Keratinocyte (primary cell): ENCODE data around the gene GRM5. TPM values are rescaled to one million over a fixed set of nuclear protein-coding genes. Genes with fewer than 3 reads are reported as not detected.
"Not testable (repeated sequence)": the region's sequence is repeated elsewhere in the genome, so short reads cannot be mapped to it uniquely, and the experiment has no call there.

Experiments used
- DNase-seq: peaks from one replicate; pipeline ENCODE4 v3.0.0-alpha.2; 2011; ENCODE audit warnings: low read depth, missing footprints, low spot score
- FAIRE-seq: peaks from 2 replicates; lab custom pipeline; 2011; peaks lifted over from hg19 to GRCh38; lab: Jason Lieb, UNC
- H2AFZ ChIP-seq: 2 replicates; pipeline ENCODE4 v1.6.0; 2012; ENCODE audit warnings: low read length, control low read depth, inconsistent platforms; ENCODE audit not compliant: control insufficient read depth
- H3K27ac ChIP-seq: 2 replicates; pipeline ENCODE4 v1.5.1; 2011; ENCODE audit warnings: low read length; ENCODE audit not compliant: control insufficient read depth, insufficient read depth
- H3K27me3 ChIP-seq: 3 replicates; pipeline ENCODE4 v1.6.0; 2011; ENCODE audit warnings: low read length; ENCODE audit not compliant: control insufficient read depth, insufficient read depth; ENCODE audit errors: extremely low read depth
- H3K36me3 ChIP-seq, 2 experiments: 2 replicates in 1 of 2; 3 replicates in 1 of 2; pipeline ENCODE4 v1.5.1; 2011; ENCODE audit warnings: low read length in 2 of 2, mild to moderate bottlenecking in 1 of 2; ENCODE audit not compliant: control insufficient read depth in 2 of 2, insufficient read depth in 2 of 2; ENCODE audit errors: extremely low read depth in 1 of 2
- H3K4me1 ChIP-seq: 3 replicates; pipeline ENCODE4 v1.5.1; 2011; ENCODE audit warnings: low read length; ENCODE audit not compliant: control insufficient read depth, insufficient read depth; ENCODE audit errors: extremely low read depth
- H3K4me2 ChIP-seq: 3 replicates; pipeline ENCODE4 v1.6.0; 2011; ENCODE audit warnings: low read depth, low read length; ENCODE audit not compliant: control insufficient read depth, insufficient read depth; ENCODE audit errors: extremely low read depth
- H3K4me3 ChIP-seq, 3 experiments: fragments of 200-600 bp in 1 of 3; sonication (generic) in 1 of 3; 2 replicates in 2 of 3; 3 replicates in 1 of 3; pipeline ENCODE4 v1.5.1; 2011 to 2016; ENCODE audit warnings: low read length in 3 of 3, mild to moderate bottlenecking in 3 of 3, control low read depth in 2 of 3, inconsistent platforms in 1 of 3, low read depth in 1 of 3, mixed read lengths in 1 of 3, mixed run types in 1 of 3, moderate library complexity in 1 of 3; ENCODE audit not compliant: control insufficient read depth in 2 of 3, insufficient read depth in 2 of 3; ENCODE audit errors: extremely low read depth in 1 of 3
- H3K79me2 ChIP-seq: 2 replicates; pipeline ENCODE4 v1.6.0; 2012; ENCODE audit warnings: low read length; ENCODE audit not compliant: control insufficient read depth, insufficient read depth
- H3K9ac ChIP-seq: 3 replicates; pipeline ENCODE4 v1.6.0; 2011; ENCODE audit warnings: low read length; ENCODE audit not compliant: control insufficient read depth, insufficient read depth; ENCODE audit errors: extremely low read depth
- H3K9me1 ChIP-seq: 3 replicates; pipeline ENCODE4 v1.6.0; 2011; ENCODE audit warnings: low read length; ENCODE audit not compliant: control insufficient read depth, insufficient read depth; ENCODE audit errors: extremely low read depth
- H3K9me3 ChIP-seq: 2 replicates; pipeline ENCODE4 v1.5.1; 2012; ENCODE audit warnings: low read depth, low read length; ENCODE audit not compliant: control insufficient read depth
- H4K20me1 ChIP-seq: 3 replicates; pipeline ENCODE4 v1.6.0; 2011; ENCODE audit warnings: low read length; ENCODE audit not compliant: control insufficient read depth, insufficient read depth; ENCODE audit errors: extremely low read depth
- EZH2 ChIP-seq: IDR thresholded peaks from one replicate; pipeline ENCODE4 v1.6.1; 2012; ENCODE audit warnings: inconsistent platforms, mild to moderate bottlenecking, low read length, moderate library complexity
- dilution Hi-C: fragments of 300-500 bp; cut with MboI; formaldehyde crosslinking; loops from one replicate; pipeline ENCODE4 v1.7.0; 2020; ENCODE audit warnings: low sequenced_read_pairs; ENCODE audit not compliant: extremely low pct_ligation_motif_present
- polyA plus RNA-seq, 5 experiments: library from polyadenylated mRNA; depleted of rRNA in 3 of 5; stranded (reverse) in 3 of 5; stranded (forward) in 1 of 5; unstranded in 1 of 5; fragments of >200 nt; gene quantifications; 1 replicate in 1 of 5; 2 replicates in 3 of 5; 3 replicates in 1 of 5; pipeline versions ENCODE4 v1.2.1 to v1.2.3, GENCODE V29; 2011 to 2012; ENCODE audit warnings: missing spikeins in 2 of 5, low read depth in 1 of 5, low replicate concordance in 1 of 5
- TF ChIP-seq, protein P1 (sequence below), 3 experiments: IDR thresholded peaks in 1 of 3; conservative IDR thresholded peaks in 1 of 3; optimal IDR thresholded peaks in 1 of 3; 2 replicates in 2 of 3; 3 replicates in 1 of 3; pipeline versions ENCODE3 to v1.5.1; 2011; ENCODE audit warnings: low read length in 3 of 3, mild to moderate bottlenecking in 3 of 3, moderate library complexity in 2 of 3, control low read depth in 1 of 3, inconsistent platforms in 1 of 3; ENCODE audit not compliant: insufficient read depth in 2 of 3; ENCODE audit errors: extremely low read depth in 1 of 3

The GRM5 gene
- polyA plus RNA-seq, 1 donor (not counting 4 experiments of a cell fraction or from before 2014, with no cell fraction given), result not detected

DNA sequence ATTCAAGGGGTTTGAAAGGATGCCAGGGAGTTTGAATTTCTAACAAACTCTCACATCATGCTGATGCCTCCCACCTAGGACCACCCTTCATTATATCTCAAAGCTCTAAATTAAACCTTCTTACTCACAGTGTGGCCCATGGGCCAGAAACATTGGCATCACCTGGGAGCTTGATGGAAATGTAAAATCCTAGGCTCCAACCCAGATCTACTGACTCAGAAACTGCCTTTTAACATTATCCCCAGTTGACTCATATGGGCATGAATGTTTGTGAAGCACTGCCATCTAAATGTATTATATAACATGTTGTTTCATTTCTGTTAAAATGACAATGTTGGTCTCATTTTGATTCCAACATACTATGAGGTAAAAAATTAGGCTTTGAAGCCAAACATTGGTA, 90.3 kb downstream of the GRM5 start:
- H3K9me1 ChIP-seq, DNase-seq, H3K9me3 ChIP-seq, H2AFZ ChIP-seq, H3K9ac ChIP-seq, H3K79me2 ChIP-seq, H3K4me3 ChIP-seq, FAIRE-seq, H3K36me3 ChIP-seq, H3K27me3 ChIP-seq, dilution Hi-C loops, H3K4me2 ChIP-seq, H3K4me1 ChIP-seq, H3K27ac ChIP-seq, H4K20me1 ChIP-seq: not testable (repeated sequence)

DNA sequence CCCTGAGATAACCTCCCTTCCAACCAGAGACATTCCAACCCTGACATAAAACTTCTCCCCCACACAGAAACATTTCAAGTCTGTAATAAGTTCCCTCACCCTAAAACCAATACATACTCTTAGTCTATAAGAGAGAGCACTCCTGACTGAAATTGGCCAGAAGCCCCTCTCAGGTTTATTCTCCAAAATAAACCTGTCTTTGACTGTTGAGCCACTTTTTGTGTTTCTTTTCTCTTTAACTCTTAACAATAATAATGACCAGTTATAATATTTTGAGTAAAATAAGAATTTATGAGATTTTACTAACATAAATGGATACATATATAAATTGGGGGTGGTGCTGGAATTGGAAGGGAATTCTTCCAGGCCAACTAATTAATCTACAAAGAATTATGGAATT, 93.6 kb downstream of the GRM5 start:
- Histone ChIP-seq H3K27me3 (no peaks in the 10 kb centered on the region), H2AFZ (no peak overlapping the region), H3K4me3 (no peak overlapping the region), H3K36me3 (no peaks in the 10 kb centered on the region), H3K4me2 (no peak overlapping the region), H3K9me3 (no peaks in the 10 kb centered on the region), H3K27ac (no peak overlapping the region), H3K79me2 (no peaks in the 10 kb centered on the region), H3K9ac (no peak overlapping the region), H4K20me1 (no peaks in the 10 kb centered on the region), H3K9me1 (no peaks in the 10 kb centered on the region), H3K4me1 (no peaks in the 10 kb centered on the region)
- dilution Hi-C loops, result no loop called here
- no peak for DNase-seq
- FAIRE-seq, result no peak
- TF ChIP-seq, protein P1, sequence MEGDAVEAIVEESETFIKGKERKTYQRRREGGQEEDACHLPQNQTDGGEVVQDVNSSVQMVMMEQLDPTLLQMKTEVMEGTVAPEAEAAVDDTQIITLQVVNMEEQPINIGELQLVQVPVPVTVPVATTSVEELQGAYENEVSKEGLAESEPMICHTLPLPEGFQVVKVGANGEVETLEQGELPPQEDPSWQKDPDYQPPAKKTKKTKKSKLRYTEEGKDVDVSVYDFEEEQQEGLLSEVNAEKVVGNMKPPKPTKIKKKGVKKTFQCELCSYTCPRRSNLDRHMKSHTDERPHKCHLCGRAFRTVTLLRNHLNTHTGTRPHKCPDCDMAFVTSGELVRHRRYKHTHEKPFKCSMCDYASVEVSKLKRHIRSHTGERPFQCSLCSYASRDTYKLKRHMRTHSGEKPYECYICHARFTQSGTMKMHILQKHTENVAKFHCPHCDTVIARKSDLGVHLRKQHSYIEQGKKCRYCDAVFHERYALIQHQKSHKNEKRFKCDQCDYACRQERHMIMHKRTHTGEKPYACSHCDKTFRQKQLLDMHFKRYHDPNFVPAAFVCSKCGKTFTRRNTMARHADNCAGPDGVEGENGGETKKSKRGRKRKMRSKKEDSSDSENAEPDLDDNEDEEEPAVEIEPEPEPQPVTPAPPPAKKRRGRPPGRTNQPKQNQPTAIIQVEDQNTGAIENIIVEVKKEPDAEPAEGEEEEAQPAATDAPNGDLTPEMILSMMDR (optimal IDR thresholded peaks at IDR 0.05 in 1 of 3, IDR thresholded peaks at IDR 0.05 in 1 of 3, conservative IDR thresholded peaks at IDR 0.05 in 1 of 3; ENCODE audit: extremely low read depth in 1 of 3, insufficient read depth in 2 of 3, low read length in 3 of 3), result no peak
- TF ChIP-seq EZH2, result no peak

DNA sequence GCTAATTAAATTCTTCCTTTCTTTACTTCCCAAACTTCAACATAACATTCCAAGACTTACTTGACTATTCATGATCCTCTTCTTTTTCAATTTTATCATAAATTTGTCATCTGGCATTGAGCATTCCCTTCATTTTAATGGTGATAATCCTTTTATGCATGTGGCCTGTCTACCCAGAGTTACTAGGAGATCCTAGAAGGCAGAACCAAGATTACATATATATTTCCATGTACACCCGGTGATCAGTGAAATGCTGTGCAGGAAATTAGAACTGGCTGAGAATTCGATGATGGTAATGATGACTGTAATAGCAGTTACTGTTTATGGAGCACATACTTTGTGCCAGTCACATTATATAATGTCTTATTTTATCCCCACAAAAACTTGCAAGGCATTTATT, 104.2 kb downstream of the GRM5 start:
- H3K9me3 ChIP-seq, FAIRE-seq, H3K79me2 ChIP-seq, H4K20me1 ChIP-seq, H3K9me1 ChIP-seq, H3K36me3 ChIP-seq, H3K27me3 ChIP-seq, H3K4me1 ChIP-seq, H2AFZ ChIP-seq, H3K27ac ChIP-seq, dilution Hi-C loops, H3K4me3 ChIP-seq, DNase-seq, H3K4me2 ChIP-seq, H3K9ac ChIP-seq: not testable (repeated sequence)

GRCh38 chr11:88959857-88960256, 105.9 kb downstream of the GRM5 start:
- H3K4me2 ChIP-seq, DNase-seq, FAIRE-seq, H2AFZ ChIP-seq, H3K27me3 ChIP-seq, H3K4me1 ChIP-seq, H3K9ac ChIP-seq, H3K9me1 ChIP-seq, H4K20me1 ChIP-seq, H3K79me2 ChIP-seq, H3K4me3 ChIP-seq, H3K9me3 ChIP-seq, H3K27ac ChIP-seq, H3K36me3 ChIP-seq, dilution Hi-C loops: not testable (repeated sequence)
